HG02943 (cell line): ENCODE data around the gene ST7.

Source experiments
- ATAC-seq: cut with Tn5 transposase; IDR thresholded peaks from one replicate; pipeline ENCODE4 v1.9.1; 2021; ENCODE audit warnings: mild to moderate bottlenecking, low read depth, moderate library complexity; ENCODE audit not compliant: unreplicated experiment

Gene ST7

DNA sequence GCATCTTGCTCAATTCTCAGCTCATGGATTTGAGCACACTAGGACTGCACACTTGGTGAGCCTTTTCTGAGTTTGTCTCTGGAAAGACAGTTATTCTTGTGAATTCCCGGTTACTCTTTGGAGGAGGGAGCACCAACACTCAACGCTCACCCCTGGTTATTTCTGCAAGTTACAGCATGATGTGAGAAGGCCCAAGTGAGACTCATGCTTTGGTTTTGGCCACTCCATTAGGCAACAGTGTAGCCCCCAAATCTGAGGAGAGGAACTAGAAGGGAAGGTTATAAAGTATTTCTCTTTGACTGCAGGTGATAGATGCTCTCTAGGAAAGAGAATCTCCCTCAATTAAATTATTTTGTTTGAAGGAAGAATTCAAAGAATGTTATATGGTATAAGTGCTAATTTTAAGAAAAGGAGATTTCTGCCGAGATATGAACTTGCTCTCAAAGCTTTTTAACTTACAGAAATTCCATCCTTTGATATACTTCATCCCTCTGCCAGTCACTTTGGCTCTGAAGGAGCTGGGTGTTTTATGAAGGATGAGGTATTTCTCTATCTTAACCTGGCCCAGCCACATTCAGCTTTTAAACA, 186.2 kb downstream of the ST7 start:
- ATAC-seq, result no peak

DNA sequence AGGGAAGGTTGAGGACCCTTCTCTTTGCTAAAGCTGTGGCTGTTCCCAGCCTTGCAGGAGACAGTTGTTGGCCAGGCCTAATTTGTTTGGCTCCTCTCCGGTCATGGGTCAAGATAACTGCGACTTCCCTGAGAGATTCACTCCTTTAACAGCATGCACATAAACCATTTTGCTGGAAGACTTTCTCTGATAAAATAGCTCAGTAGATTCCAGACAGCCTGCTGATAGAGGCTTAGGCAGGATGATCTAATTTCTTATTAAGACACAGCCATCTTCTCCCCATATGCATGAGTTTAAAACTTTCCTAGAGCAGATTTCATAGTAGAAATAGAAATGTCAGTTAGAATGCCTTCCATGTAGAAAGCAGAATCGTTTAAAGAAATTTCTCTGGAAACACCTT, 187.6 kb downstream of the ST7 start:
- no peak for ATAC-seq

GRCh38 chr7:117143066-117143465, 189.8 kb downstream of the ST7 start:
- no peak for ATAC-seq

GRCh38 chr7:117143580-117143979, 190.3 kb downstream of the ST7 start:
- ATAC-seq, result no peak

GRCh38 chr7:117145333-117145732, 192.0 kb downstream of the ST7 start:
- ATAC-seq, result no peak

DNA sequence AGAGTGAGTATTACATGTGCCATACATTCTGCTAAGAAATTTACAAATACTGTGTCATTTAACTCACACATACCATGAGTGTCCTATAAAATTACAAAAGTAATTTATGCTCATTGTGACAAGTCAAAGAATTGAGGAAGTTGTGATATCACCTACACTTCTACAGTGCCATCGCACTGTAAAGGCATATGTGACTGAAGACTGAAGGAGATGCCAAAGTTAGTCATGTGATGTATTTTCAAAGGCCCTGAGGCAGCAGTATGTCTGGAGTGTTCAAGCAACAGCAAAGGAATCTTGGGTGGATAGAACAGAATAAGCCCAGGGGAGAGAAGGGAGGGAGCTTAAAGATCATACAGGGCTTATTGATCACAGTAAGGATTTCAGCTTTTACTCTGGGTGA, 192.8 kb downstream of the ST7 start:
- no peak for ATAC-seq

- ATAC-seq, result no peak
Observed at GRCh38 chr7:117146511-117146910, 193.2 kb downstream of the ST7 start.

DNA sequence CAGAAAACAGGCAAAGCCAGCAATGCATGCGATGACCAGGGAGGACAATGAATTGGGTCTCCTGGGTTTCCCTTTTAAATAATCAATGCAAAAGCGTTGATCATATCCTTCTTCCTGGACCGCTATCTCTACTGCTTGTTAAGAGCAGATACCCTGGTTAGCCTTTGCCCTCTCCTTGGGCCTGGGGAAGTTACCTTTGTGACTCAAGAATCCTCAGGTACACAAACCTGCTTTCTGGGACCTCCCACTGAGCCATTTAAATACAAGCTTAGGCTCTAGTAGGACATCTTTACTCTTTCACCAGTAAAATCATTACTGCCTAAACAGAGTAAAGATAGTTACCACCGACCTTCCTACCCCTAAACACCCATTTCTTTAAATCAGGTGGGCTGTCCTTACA, 195.7 kb downstream of the ST7 start:
- ATAC-seq, result no peak

DNA sequence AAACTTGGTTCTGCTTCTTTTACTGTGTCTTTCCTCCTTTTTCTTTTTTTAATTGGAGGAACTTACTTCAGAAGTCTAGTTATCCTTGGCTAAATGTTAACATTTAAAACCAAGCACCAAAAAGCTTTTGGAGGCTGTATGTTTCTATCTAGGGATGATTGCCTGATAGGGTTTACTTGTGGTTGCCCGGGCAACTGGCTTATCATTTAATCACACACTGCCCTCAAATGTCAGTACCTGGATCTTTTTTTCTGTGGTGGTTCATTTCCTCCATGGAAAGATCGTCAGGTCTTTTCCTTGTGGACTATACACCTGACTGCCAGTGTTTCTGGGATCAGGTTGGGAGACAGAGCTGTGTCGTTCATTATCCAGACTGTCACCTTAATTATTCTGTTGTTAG, 196.4 kb downstream of the ST7 start:
- no peak for ATAC-seq

GRCh38 chr7:117152213-117153007, 199.1 kb downstream of the ST7 start:
- no peak for ATAC-seq

- ATAC-seq, result no peak
Observed at GRCh38 chr7:117153016-117153545, 199.8 kb downstream of the ST7 start.

DNA sequence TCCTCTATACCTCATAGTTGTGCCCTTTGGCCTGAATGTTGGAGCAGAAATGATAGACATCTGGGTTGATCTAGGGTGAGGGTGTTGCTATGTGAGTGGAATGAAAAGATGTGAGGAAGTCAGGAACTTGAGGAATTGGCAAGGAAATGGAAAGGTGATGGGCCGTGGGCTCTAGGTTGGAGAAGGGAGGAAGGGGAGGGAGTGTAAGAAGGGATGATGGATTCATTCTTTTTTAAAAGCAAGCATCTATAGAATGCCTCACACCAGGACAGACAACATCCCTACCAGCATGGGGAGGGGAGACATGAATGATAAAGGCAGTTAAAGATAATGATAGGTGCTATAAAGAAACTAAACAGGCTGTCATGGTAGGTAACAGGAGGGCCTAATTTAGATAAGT, 201.4 kb downstream of the ST7 start:
- no peak for ATAC-seq

- ATAC-seq, result no peak
Observed at GRCh38 chr7:117155694-117156093, 202.4 kb downstream of the ST7 start.

- ATAC-seq, result no peak
Observed at GRCh38 chr7:117157241-117158209, 204.2 kb downstream of the ST7 start.

- ATAC-seq, result no peak
Observed at GRCh38 chr7:117158941-117159697, 205.8 kb downstream of the ST7 start.

DNA sequence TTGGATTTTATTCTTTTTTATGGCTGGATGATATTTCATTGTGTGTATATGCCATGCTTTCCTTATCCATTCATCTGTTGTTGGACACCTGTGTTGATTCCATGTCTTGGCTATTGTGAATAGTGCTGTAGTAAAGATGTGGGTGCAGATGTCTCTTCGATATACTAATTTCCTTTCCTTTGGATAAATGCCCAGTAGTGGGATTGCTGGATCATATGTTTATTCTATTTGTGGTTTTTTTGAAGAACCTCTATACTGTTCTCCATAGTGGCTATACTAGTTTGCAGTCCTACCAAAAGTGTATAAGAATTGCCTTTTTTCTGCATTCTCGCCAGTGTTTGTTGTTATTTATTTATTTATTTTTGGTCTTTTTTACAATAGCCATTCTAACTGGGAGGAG, 209.8 kb downstream of the ST7 start:
- no peak for ATAC-seq

DNA sequence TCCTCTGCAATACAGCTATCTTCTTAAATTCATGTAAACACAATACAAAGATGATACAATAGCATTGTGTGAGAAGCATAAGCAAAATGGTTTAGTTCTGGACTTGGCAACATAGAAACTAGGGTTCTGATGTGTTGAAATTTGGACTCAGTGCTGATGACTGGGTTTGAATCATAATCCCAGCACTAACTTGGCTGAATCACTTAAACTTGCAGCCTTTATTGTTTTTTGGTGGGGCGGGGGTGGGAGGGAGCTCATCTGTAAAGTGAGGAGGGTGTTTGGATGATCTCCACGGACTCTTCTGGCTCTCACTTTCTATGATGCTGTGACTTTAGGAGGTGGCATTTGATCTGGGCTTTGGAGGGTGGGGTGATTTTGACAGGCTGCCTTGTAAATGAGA, 211.3 kb downstream of the ST7 start:
- no peak for ATAC-seq

DNA sequence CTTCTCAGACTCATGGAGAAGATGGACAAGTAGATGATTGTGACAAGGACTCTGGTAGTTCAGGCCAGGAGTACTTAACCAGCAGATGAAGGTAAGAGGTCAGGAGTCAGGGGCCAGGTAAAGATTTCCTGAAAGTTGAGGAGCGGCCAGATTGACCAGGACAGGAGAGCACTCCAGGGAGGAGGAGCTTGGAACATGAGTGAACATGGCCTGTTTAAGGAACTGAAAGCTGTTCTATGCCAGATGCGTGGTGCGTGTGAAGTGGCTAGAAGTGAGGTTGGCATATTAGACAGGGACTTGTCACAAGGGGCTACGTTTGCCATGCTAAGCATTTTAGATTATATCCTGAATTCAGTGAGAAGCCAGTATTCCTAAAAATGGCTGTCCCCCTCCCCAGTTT, 212.4 kb downstream of the ST7 start:
- no peak for ATAC-seq

DNA sequence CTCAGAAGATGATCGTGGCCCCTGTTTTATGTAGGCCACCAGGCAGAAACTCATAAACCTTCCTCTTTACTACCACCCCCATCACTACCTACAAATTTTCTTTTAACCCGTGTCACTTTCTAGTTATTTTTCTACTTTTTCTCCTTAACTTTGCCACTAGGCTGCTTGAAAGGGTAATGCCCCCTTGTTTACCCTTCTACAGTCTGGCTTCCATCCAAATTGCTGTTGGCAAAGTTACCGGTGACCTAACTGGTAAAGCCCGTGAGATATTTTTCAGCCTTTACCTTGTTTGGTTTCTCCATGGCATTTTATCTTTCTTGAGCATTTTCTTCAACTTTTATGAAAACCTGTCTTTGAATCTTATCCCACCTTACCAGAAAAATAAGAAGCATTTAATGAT, 216.6 kb downstream of the ST7 start:
- ATAC-seq, result no peak

GRCh38 chr7:117171106-117171505, 217.8 kb downstream of the ST7 start:
- no peak for ATAC-seq
